Caco-2 (cell line): ENCODE results near the gene IGFL4. TPM values are rescaled to one million over a fixed set of nuclear protein-coding genes. Genes with fewer than 3 reads are reported as not detected.

Source experiments
- Bru-seq: library from RNA; stranded (reverse); fragments of 400-500 nt; gene quantifications from one replicate; lab custom pipeline; 2021; lab: Mats Ljungman, UMichigan
- BruChase-seq, 2 experiments: library from RNA; stranded (reverse); fragments of 400-500 nt; gene quantifications; one replicate each; lab custom pipeline; 2021; lab: Mats Ljungman, UMichigan
- BruUV-seq: library from RNA; stranded (reverse); fragments of 400-500 nt; replicated peaks from 2 replicates; lab custom pipeline; 2021; lab: Mats Ljungman, UMichigan
- CTCF ChIA-PET: fragments of 300-600 bp; sonication (Branson Sonifier 250); formaldehyde crosslinking; loops from one replicate; lab custom pipeline; 2022; ENCODE audit warnings: antibody characterized with exemption; lab: Charles Lee
- POLR2A ChIA-PET: fragments of 300-600 bp; sonication (Branson Sonifier 250); formaldehyde crosslinking; loops from one replicate; lab custom pipeline; 2022; ENCODE audit warnings: antibody characterized with exemption; lab: Charles Lee
- DNase-seq, 2 experiments: peaks; one replicate each; pipeline versions ENCODE4 v3.0.0 to v3.0.0-alpha.2; 2020 to 2022
- H3K27me3 ChIP-seq: replicated peaks from 2 replicates; pipeline ENCODE4 v1.6.0; 2011; ENCODE audit warnings: low read length; ENCODE audit not compliant: control insufficient read depth, insufficient read depth
- H3K36me3 ChIP-seq: 2 replicates; pipeline ENCODE4 v1.5.1; 2011; ENCODE audit warnings: low read length; ENCODE audit not compliant: control insufficient read depth, insufficient read depth
- H3K4me1 ChIP-seq: fragments of 250-450 bp; sonication (Bioruptor Pico); 2 replicates; pipeline ENCODE4 v1.5.1; 2020; ENCODE audit warnings: mild to moderate bottlenecking
- H3K4me3 ChIP-seq: 2 replicates; pipeline ENCODE4 v1.5.1; 2011; ENCODE audit warnings: low read depth, mild to moderate bottlenecking, control low read depth, low read length
- H3K9me3 ChIP-seq: fragments of 250-450 bp; sonication (Bioruptor Pico); 2 replicates; pipeline ENCODE4 v1.5.1; 2020; ENCODE audit warnings: mild to moderate bottlenecking, moderate library complexity
- H3K27ac Mint-ChIP-seq: one replicate; pipeline ENCODE4 v1.8.0; 2022; ENCODE audit warnings: mixed read lengths; ENCODE audit not compliant: unreplicated experiment
- H3K27me3 Mint-ChIP-seq: one replicate; pipeline ENCODE4 v1.8.0; 2022; ENCODE audit warnings: mixed read lengths; ENCODE audit not compliant: insufficient read depth, unreplicated experiment
- H3K36me3 Mint-ChIP-seq: one replicate; pipeline ENCODE4 v1.8.0; 2022; ENCODE audit warnings: mild to moderate bottlenecking, mixed read lengths; ENCODE audit not compliant: insufficient read depth, unreplicated experiment
- H3K4me1 Mint-ChIP-seq: one replicate; pipeline ENCODE4 v1.8.0; 2022; ENCODE audit warnings: low read depth, mixed read lengths; ENCODE audit not compliant: unreplicated experiment
- H3K4me3 Mint-ChIP-seq: one replicate; pipeline ENCODE4 v1.8.0; 2022; ENCODE audit warnings: mild to moderate bottlenecking, moderate library complexity, mixed read lengths; ENCODE audit not compliant: unreplicated experiment
- H3K9me3 Mint-ChIP-seq: one replicate; pipeline ENCODE4 v1.8.0; 2022; ENCODE audit warnings: mixed read lengths; ENCODE audit not compliant: unreplicated experiment
- intact Hi-C: fragments of 100-400 bp; cut with micrococcal nuclease; formaldehyde crosslinking; loops from one replicate; pipeline ENCODE4 v1.10.0; 2022; ENCODE audit not compliant: unreplicated experiment
- long read RNA-seq: library from polyadenylated mRNA; stranded (forward); transcript quantifications from one replicate; pipeline ENCODE4 v2.0.0, GENCODE V29; 2022
- total RNA-seq: library from RNA; stranded (reverse); gene quantifications from 2 replicates; pipeline ENCODE4 v1.2.3, GENCODE V29; 2022
- TF ChIP-seq, protein P1 (sequence below), 2 experiments: fragments of 200-600 bp in 1 of 2; IDR thresholded peaks; 1 replicate in 1 of 2; 2 replicates in 1 of 2; pipeline versions ENCODE4 v1.5.1 to v1.8.0; 2011 to 2022; ENCODE audit warnings: antibody characterized with exemption in 1 of 2, control low read depth in 1 of 2, inconsistent platforms in 1 of 2, low read depth in 1 of 2, low read length in 1 of 2, mild to moderate bottlenecking in 1 of 2, moderate library complexity in 1 of 2; ENCODE audit not compliant: insufficient read depth in 1 of 2, severe bottlenecking in 1 of 2, unreplicated experiment in 1 of 2

IGFL4 gene
- total RNA-seq: 3.9 and 4.4 TPM in 2 replicates
- Bru-seq, nascent RNA: percentile 52 among the genes with signal in this experiment
- percentile 56 among the genes with signal in this experiment for BruChase-seq, experiment 1, labeled RNA remaining after a 2-hour chase
- BruChase-seq, experiment 2, labeled RNA remaining after a 6-hour chase: percentile 44 among the genes with signal in this experiment
- long read RNA-seq, transcript IGFL4-203 (2 exons, 2,719 nt): major isoform, 5 of 8 reads
- long read RNA-seq, partial matches to known transcripts: 0 of 8 reads
- long read RNA-seq, other reads (novel, unspliced or antisense): 3 of 8 reads

DNA sequence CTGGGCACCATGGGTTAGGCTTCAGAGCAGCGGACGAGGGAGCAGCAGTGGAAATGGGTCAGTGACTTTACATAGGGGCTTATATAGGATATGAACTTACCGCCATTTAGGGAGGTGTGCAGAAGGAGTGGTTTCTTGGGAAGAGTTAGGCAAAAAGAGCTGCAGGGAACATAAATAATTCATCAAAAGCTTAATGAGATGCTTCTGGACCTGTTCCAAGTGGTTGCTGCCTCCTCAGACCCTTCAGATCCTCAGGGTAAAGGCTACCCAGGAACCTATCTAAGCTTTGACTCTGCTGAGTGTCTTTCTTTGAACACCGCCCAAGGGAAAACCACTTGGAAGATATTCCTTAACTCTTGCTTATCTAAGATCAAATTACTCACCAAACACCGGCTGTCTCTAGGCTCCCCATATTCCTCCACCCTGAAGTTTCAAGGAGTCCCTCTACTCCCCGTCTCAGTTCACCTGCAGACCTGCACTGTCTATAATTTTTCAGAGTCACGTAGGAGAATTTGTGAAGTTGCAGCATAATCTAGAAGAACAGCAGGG, at the start of gene IGFL4:
TSS of gene IGFL4 (minus strand) at position 51 of the 549 bp plus-strand sequence. CDS start at position 11, 40 bp downstream.
- BruUV-seq: no TSS peak
- Histone ChIP-seq H3K36me3 (no peaks in the 10 kb centered on the region; the same call in 1 of the 2 replicates), H3K27me3 (no peaks in the 10 kb centered on the region), H3K4me3 (no peak within 1 kb of the TSS), H3K4me1 (peaks cover 36% of the 10 kb centered on the region), H3K9me3 (peaks cover 11% of the 10 kb centered on the region; the same call in 1 of the 2 replicates)
- DNase-seq: peak; percentile 48 to 80
- POLR2A ChIA-PET: interaction anchor here (0.6 kb wide), 2 partner anchors 12 to 46 kb away, joined by 3 read pairs; partner anchors contain the start of gene CCDC61
- Mint-ChIP-seq H3K9me3 (peaks cover 19% of the 10 kb centered on the region), H3K4me3 (peak within 1 kb of the TSS; percentile 40), H3K27me3 (no peaks in the 10 kb centered on the region), H3K4me1 (peaks cover 37% of the 10 kb centered on the region), H3K36me3 (peaks cover 4% of the 10 kb centered on the region), H3K27ac (peak within 1 kb of the TSS; percentile 14)
- TF ChIP-seq, protein P1, sequence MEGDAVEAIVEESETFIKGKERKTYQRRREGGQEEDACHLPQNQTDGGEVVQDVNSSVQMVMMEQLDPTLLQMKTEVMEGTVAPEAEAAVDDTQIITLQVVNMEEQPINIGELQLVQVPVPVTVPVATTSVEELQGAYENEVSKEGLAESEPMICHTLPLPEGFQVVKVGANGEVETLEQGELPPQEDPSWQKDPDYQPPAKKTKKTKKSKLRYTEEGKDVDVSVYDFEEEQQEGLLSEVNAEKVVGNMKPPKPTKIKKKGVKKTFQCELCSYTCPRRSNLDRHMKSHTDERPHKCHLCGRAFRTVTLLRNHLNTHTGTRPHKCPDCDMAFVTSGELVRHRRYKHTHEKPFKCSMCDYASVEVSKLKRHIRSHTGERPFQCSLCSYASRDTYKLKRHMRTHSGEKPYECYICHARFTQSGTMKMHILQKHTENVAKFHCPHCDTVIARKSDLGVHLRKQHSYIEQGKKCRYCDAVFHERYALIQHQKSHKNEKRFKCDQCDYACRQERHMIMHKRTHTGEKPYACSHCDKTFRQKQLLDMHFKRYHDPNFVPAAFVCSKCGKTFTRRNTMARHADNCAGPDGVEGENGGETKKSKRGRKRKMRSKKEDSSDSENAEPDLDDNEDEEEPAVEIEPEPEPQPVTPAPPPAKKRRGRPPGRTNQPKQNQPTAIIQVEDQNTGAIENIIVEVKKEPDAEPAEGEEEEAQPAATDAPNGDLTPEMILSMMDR (IDR thresholded peaks at IDR 0.05; ENCODE audit: insufficient read depth in 1 of 2, low read depth in 1 of 2, low read length in 1 of 2, severe bottlenecking in 1 of 2, unreplicated experiment in 1 of 2): no peak
- CTCF ChIA-PET: interaction anchor here (0.6 to 3.4 kb wide), 6 partner anchors 13 to 240 kb away, joined by 3 to 25 read pairs (median 8); no protein-coding TSS in a partner anchor
- intact Hi-C loops: no loop called here

DNA sequence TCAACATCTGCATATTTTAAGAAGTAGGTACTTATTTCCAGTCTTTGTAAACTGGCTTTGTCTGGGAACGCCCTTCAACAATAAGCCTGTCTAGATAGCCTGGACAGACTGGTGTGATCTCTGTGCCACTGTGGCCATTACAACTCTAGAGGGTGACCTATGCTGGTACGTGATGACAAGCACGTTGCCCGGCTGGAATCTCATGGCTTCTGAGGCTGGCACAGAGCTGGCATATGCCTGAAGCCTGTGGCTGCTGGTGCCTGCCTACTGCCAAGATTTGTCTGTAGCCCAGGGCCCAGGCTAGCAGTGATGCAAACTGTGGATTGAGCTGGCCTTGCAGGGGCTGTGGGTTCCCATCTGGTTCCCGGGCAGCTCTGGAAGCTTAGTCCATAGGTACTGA, 49.6 kb upstream of the IGFL4 start:
- H3K4me1 ChIP-seq: peaks cover 4% of the 10 kb centered on the region; the same call in 1 of the 2 replicates
- H3K4me1 Mint-ChIP-seq: no peaks in the 10 kb centered on the region
- peaks cover 59% of the 10 kb centered on the region for H3K9me3 Mint-ChIP-seq
- no TSS peak for BruUV-seq
- CTCF ChIA-PET: no interaction called here
- peaks cover 25% of the 10 kb centered on the region for H3K9me3 ChIP-seq
- POLR2A ChIA-PET: no interaction called here
- no peak overlapping the region for H3K27ac Mint-ChIP-seq
- no peaks in the 10 kb centered on the region for H3K36me3 Mint-ChIP-seq
- DNase-seq: no peak
- intact Hi-C loops: no loop called here
- H3K4me3 ChIP-seq: no peak overlapping the region
- H3K27me3 ChIP-seq: no peaks in the 10 kb centered on the region
- TF ChIP-seq, protein P1 (IDR thresholded peaks at IDR 0.05; ENCODE audit: insufficient read depth in 1 of 2, low read depth in 1 of 2, low read length in 1 of 2, severe bottlenecking in 1 of 2, unreplicated experiment in 1 of 2): no peak
- no peaks in the 10 kb centered on the region for H3K27me3 Mint-ChIP-seq
- no peaks in the 10 kb centered on the region for H3K36me3 ChIP-seq
- no peak overlapping the region for H3K4me3 Mint-ChIP-seq

DNA sequence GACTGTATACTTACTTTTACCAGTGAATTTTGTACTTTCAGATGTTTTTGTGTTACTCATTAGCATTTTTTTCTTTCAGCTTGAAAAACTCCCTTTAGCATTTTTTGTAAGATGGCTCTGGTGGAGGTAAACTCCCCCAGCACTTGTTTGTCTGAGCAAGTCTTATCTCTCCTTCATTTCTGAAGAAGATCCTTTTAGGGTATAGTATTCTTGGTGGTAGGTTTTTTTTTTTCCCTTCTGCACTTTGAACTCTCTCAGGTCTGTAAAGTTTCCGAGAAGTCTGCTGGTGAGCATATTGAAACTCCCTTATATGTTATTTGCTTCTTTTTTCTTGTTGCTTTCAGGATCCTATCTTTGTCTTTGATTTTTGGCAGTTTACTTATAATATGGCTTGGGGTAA, 48.6 kb upstream of the IGFL4 start:
- ChIA-PET POLR2A (no interaction called here), CTCF (no interaction called here)
- no peaks in the 10 kb centered on the region for H3K36me3 Mint-ChIP-seq
- intact Hi-C loops: no loop called here
- H3K4me3 Mint-ChIP-seq: no peak overlapping the region
- no peaks in the 10 kb centered on the region for H3K4me1 Mint-ChIP-seq
- peaks cover 4% of the 10 kb centered on the region; the same call in 1 of the 2 replicates for H3K4me1 ChIP-seq
- H3K27me3 Mint-ChIP-seq: no peaks in the 10 kb centered on the region
- H3K36me3 ChIP-seq: no peaks in the 10 kb centered on the region
- H3K27ac Mint-ChIP-seq: no peak overlapping the region
- H3K9me3 Mint-ChIP-seq: peaks cover 68% of the 10 kb centered on the region
- H3K4me3 ChIP-seq: no peak overlapping the region
- no peak for DNase-seq
- no peaks in the 10 kb centered on the region for H3K27me3 ChIP-seq
- BruUV-seq: no TSS peak
- H3K9me3 ChIP-seq: peaks cover 25% of the 10 kb centered on the region
- TF ChIP-seq, protein P1 (IDR thresholded peaks at IDR 0.05; ENCODE audit: insufficient read depth in 1 of 2, low read depth in 1 of 2, low read length in 1 of 2, severe bottlenecking in 1 of 2, unreplicated experiment in 1 of 2): no peak
